HG02759 (cell line): Measurements from ENCODE around the gene VPS18.

Experiments
- ATAC-seq: cut with Tn5 transposase; IDR thresholded peaks from one replicate; pipeline ENCODE4 v1.9.1; 2021; ENCODE audit warnings: mild to moderate bottlenecking, moderate library complexity; ENCODE audit not compliant: unreplicated experiment

Gene VPS18

DNA sequence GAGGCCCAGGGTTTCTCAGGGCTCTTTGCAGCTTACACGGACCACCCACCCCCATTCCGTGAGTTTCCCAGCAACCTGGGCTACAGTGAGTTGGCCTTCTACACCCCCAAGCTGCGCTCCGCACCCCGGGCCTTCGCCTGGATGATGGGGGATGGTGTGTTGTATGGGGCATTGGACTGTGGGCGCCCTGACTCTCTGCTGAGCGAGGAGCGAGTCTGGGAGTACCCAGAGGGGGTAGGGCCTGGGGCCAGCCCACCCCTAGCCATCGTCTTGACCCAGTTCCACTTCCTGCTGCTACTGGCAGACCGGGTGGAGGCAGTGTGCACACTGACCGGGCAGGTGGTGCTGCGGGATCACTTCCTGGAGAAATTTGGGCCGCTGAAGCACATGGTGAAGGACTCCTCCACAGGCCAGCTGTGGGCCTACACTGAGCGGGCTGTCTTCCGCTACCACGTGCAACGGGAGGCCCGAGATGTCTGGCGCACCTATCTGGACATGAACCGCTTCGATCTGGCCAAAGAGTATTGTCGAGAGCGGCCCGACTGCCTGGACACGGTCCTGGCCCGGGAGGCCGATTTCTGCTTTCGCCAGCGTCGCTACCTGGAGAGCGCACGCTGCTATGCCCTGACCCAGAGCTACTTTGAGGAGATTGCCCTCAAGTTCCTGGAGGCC is 5.4 kb downstream of the VPS18 start:
- no peak for ATAC-seq

DNA sequence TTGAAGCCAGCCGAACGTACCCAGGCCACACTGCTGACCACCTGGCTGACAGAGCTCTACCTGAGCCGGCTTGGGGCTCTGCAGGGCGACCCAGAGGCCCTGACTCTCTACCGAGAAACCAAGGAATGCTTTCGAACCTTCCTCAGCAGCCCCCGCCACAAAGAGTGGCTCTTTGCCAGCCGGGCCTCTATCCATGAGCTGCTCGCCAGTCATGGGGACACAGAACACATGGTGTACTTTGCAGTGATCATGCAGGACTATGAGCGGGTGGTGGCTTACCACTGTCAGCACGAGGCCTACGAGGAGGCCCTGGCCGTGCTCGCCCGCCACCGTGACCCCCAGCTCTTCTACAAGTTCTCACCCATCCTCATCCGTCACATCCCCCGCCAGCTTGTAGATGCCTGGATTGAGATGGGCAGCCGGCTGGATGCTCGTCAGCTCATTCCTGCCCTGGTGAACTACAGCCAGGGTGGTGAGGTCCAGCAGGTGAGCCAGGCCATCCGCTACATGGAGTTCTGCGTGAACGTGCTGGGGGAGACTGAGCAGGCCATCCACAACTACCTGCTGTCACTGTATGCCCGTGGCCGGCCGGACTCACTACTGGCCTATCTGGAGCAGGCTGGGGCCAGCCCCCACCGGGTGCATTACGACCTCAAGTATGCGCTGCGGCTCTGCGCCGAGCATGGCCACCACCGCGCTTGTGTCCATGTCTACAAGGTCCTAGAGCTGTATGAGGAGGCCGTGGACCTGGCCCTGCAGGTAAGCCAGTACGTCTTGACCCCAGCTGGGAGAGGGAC is 6.2 kb downstream of the VPS18 start:
- no peak for ATAC-seq

- no peak for ATAC-seq
Observed at GRCh38 chr15:40901053-40901443, 6.8 kb downstream of the VPS18 start.

DNA sequence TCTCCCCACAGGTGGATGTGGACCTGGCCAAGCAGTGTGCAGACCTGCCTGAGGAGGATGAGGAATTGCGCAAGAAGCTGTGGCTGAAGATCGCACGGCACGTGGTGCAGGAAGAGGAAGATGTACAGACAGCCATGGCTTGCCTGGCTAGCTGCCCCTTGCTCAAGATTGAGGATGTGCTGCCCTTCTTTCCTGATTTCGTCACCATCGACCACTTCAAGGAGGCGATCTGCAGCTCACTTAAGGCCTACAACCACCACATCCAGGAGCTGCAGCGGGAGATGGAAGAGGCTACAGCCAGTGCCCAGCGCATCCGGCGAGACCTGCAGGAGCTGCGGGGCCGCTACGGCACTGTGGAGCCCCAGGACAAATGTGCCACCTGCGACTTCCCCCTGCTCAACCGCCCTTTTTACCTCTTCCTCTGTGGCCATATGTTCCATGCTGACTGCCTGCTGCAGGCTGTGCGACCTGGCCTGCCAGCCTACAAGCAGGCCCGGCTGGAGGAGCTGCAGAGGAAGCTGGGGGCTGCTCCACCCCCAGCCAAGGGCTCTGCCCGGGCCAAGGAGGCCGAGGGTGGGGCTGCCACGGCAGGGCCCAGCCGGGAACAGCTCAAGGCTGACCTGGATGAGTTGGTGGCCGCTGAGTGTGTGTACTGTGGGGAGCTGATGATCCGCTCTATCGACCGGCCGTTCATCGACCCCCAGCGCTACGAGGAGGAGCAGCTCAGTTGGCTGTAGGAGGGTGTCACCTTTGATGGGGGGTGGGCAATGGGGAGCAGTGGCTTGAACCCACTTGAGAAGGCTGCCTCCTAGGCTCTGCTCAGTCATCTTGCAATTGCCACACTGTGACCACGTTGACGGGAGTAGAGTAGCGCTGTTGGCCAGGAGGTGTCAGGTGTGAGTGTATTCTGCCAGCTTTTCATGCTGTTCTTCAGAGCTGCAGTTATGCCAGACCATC is 8.6 kb downstream of the VPS18 start:
- no peak for ATAC-seq

GRCh38 chr15:40904552-40905201 is 10.4 kb downstream of the VPS18 start:
- no peak for ATAC-seq

- peak; percentile 78 for ATAC-seq
Observed at GRCh38 chr15:40906091-40906990, 12.1 kb downstream of the VPS18 start.

GRCh38 chr15:40906991-40907802 is 12.9 kb downstream of the VPS18 start:
- ATAC-seq = peak; percentile 20

DNA sequence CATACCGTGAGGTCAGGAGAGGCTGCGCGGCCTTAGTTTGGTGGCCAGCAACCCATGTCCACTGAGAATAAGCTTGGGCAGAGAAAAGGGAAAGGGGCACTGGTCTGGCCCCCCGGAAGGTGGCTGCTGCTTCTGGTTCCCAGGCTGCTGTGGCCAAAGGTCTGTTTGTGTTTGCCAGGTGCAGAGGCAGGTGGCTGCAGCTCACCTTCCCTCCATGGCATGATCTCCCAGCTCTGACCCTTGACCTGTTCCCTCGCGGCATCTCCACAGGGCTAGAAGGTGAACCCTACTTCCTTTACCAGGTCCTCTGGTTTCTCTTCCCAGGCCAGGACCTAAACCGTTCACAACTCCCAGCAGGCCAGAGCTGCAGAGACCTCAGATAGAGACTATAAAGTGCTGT is 13.8 kb downstream of the VPS18 start:
- no peak for ATAC-seq

GRCh38 chr15:40909662-40910630 is 15.7 kb downstream of the VPS18 start:
- no peak for ATAC-seq

GRCh38 chr15:40911141-40911540 is 16.9 kb downstream of the VPS18 start:
- ATAC-seq = no peak

- ATAC-seq = no peak
Observed at GRCh38 chr15:40911693-40912092, 17.4 kb downstream of the VPS18 start.

DNA sequence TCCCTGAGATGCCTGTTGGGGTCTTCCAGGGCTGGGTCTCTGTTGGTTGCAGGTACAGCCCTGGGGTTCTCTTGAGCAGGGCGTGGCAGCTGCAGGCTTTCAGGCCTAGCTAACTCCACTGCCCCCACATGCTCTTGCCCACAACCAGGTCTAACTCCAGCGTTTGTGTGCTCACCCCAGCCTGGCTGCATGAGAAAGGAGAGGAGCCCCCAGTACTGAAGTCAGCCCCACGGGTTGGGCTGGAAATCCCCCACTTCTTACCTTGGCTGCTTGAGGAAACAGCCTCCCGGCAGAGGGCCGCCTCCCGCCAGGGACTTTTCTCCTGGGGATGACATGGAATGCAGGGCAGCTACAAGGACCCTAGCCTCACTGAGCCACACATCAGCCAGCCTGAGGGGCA is 18.2 kb downstream of the VPS18 start:
- ATAC-seq = no peak

GRCh38 chr15:40914013-40914412 is 19.8 kb downstream of the VPS18 start:
- ATAC-seq = no peak

- no peak for ATAC-seq
Observed at GRCh38 chr15:40914486-40914885, 20.2 kb downstream of the VPS18 start.

GRCh38 chr15:40915116-40915661 is 20.9 kb downstream of the VPS18 start:
- no peak for ATAC-seq

DNA sequence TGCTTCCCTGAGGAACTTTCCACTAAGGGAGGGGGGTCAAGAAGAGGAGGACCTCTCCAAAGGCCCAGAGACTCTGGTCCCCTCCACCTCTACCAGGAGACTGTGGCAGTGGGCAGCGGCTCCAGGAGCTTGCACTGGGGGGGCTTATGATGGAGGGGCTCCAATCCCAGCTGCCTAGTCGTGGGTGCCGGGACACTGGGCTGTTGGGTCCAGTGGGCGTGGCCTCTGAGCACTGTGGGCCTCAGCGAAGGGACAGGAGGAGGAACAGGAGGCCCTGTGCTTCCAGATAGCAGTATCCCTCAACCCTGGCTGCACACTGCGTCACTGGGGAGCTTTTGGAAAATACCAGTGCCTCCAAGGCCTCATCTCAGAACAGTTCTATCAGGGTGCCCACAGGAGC is 21.4 kb downstream of the VPS18 start:
- ATAC-seq = no peak

DNA sequence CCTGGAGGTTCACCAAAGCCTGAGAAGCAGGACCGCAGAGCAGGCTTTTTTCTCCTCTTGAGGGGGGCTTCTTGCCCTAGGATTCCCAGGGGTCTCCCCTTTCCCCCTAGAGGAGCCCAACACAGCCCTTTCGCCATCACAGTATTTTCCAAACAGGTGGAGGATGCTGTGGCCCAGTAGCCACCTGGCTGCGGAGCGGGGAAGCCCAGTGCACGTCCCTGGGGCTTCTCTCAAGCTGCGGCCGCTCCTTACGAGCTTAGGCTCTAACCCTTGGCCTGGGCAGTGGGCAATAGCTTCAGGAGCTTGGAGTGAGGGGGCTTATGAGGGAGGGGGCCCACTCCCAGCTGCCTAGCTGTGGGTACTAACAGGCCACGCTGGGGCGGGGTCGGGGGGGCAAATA is 23.3 kb downstream of the VPS18 start:
- no peak for ATAC-seq
